ENCODE results near the gene PIP5KL1.

DNA sequence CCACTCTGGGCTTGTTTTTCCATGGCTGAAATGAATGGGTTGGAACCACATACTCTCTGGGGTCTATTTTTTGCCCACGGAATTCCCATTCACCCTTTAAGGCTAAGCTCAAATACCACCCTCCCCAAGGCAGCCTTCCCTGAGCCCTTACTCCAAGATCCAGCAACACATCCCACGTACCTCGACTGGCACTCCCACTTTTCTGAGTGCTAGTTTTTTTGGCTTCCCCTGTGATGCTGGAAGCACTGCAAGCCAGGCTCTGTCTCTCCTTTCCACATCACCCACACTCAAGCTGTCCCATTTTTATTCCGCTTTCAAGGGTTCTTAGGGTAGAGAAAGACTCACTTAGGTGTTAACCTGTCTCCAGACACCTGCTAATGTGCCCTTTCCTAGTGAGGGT lies 37.2 kb downstream of the PIP5KL1 start:
- TF ChIP-seq EZH2 (IDR thresholded peaks at IDR 0.05; ENCODE audit: insufficient read depth, low read length): no peak
- TF ChIP-seq, protein P1, sequence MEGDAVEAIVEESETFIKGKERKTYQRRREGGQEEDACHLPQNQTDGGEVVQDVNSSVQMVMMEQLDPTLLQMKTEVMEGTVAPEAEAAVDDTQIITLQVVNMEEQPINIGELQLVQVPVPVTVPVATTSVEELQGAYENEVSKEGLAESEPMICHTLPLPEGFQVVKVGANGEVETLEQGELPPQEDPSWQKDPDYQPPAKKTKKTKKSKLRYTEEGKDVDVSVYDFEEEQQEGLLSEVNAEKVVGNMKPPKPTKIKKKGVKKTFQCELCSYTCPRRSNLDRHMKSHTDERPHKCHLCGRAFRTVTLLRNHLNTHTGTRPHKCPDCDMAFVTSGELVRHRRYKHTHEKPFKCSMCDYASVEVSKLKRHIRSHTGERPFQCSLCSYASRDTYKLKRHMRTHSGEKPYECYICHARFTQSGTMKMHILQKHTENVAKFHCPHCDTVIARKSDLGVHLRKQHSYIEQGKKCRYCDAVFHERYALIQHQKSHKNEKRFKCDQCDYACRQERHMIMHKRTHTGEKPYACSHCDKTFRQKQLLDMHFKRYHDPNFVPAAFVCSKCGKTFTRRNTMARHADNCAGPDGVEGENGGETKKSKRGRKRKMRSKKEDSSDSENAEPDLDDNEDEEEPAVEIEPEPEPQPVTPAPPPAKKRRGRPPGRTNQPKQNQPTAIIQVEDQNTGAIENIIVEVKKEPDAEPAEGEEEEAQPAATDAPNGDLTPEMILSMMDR (IDR thresholded peaks at IDR 0.05; ENCODE audit: insufficient read depth, low read depth, low read length): no peak

Data from astrocyte (in vitro differentiated cells and primary cell).